ENCODE measurements around the gene FOCAD. TPM values are rescaled to one million over a fixed set of nuclear protein-coding genes. Genes with fewer than 3 reads are reported as not detected.

FOCAD gene
- total and polyA plus RNA-seq, 2 donors (not counting 1 experiment from before 2014, with no cell fraction given), result 40.3 to 145 TPM

DNA sequence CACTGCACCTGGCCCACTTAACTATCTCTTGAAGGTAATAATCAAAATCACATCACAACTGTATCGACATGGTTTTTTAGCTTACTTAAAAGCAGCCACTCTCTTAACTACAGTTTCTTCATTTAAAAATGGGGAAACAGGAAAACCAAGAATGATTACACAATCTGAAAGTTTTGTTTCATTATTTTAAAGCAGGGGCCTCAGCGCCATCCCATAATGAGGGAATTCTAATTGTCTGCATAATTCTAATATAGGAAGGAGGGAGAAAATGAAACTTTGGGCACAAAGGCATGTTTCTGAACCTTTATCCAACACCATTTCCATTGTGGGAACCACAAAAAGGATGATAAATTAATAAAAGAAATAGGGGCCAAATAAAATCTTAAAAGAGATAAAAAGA lies 339.8 kb downstream of the FOCAD start:
- Histone ChIP-seq H3K27me3 (ENCODE audit: control insufficient read depth, insufficient read depth, low read length) (no peaks in the 10 kb centered on the region), H4K20me1 (ENCODE audit: control insufficient read depth, extremely low read depth, insufficient read depth, low read length) (no peaks in the 10 kb centered on the region), H3K4me3 (replicated peaks in 1 of 4; ENCODE audit: control extremely low read depth in 1 of 4, insufficient read depth in 1 of 4, low read depth in 3 of 4, low read length in 4 of 4) (no peak overlapping the region), H3K9ac (ENCODE audit: insufficient read depth, low read length) (no peak overlapping the region), H3K4me2 (ENCODE audit: extremely low read depth, insufficient read depth, low read length) (no peak overlapping the region), H3K27ac (ENCODE audit: insufficient read depth, low read length) (no peak overlapping the region), H3K4me1 (ENCODE audit: control insufficient read depth, extremely low read depth, insufficient read depth, low read length) (peaks cover 7% of the 10 kb centered on the region), H2AFZ (ENCODE audit: low read length) (no peak overlapping the region), H3K79me2 (ENCODE audit: control insufficient read depth, insufficient read depth, low read length) (no peaks in the 10 kb centered on the region), H3K9me3 (ENCODE audit: control insufficient read depth, insufficient read depth, low read depth, low read length) (no peaks in the 10 kb centered on the region), H3K36me3 (ENCODE audit: control insufficient read depth, insufficient read depth, low read length) (no peaks in the 10 kb centered on the region)
- no peak for DNase-seq (ENCODE audit: low read depth in 2 of 2)
- TF ChIP-seq EZH2 (IDR thresholded peaks at IDR 0.05; ENCODE audit: low read length, missing control alignments), result no peak
- TF ChIP-seq, protein P1, sequence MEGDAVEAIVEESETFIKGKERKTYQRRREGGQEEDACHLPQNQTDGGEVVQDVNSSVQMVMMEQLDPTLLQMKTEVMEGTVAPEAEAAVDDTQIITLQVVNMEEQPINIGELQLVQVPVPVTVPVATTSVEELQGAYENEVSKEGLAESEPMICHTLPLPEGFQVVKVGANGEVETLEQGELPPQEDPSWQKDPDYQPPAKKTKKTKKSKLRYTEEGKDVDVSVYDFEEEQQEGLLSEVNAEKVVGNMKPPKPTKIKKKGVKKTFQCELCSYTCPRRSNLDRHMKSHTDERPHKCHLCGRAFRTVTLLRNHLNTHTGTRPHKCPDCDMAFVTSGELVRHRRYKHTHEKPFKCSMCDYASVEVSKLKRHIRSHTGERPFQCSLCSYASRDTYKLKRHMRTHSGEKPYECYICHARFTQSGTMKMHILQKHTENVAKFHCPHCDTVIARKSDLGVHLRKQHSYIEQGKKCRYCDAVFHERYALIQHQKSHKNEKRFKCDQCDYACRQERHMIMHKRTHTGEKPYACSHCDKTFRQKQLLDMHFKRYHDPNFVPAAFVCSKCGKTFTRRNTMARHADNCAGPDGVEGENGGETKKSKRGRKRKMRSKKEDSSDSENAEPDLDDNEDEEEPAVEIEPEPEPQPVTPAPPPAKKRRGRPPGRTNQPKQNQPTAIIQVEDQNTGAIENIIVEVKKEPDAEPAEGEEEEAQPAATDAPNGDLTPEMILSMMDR (conservative IDR thresholded peaks at IDR 0.05 in 1 of 2, IDR thresholded peaks at IDR 0.05 in 1 of 2; ENCODE audit: low read depth in 1 of 2, low read length in 2 of 2), result no peak

DNA sequence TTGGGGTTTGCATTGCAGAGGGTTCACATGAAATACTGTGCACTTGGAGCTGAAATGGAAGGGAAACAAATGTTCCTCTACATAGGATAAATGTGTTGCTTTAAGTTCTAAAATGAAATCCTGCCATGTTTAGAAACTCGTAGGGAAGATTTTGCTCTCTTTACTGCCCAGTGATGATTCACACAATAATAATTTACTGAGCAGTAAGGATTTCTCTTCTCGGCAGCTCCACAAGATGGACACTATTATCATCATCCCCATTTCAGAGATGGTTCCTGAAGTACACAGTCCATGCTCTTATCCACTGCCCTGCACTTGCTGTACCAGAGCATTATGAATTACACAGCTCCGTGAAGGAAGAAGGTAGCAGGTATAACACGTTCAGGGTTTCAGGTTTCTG lies 343.2 kb downstream of the FOCAD start:
- H3K27me3 ChIP-seq (ENCODE audit: control insufficient read depth, insufficient read depth, low read length), result no peaks in the 10 kb centered on the region
- H3K9ac ChIP-seq (ENCODE audit: insufficient read depth, low read length), result no peak overlapping the region
- TF ChIP-seq, protein P1 (conservative IDR thresholded peaks at IDR 0.05 in 1 of 2, IDR thresholded peaks at IDR 0.05 in 1 of 2; ENCODE audit: low read depth in 1 of 2, low read length in 2 of 2), result no peak
- no peak for TF ChIP-seq EZH2 (IDR thresholded peaks at IDR 0.05; ENCODE audit: low read length, missing control alignments)
- H3K4me1 ChIP-seq (ENCODE audit: control insufficient read depth, extremely low read depth, insufficient read depth, low read length), result peaks cover 9% of the 10 kb centered on the region
- H3K4me2 ChIP-seq (ENCODE audit: extremely low read depth, insufficient read depth, low read length), result peak overlapping the region; percentile 71
- no peaks in the 10 kb centered on the region for H3K9me3 ChIP-seq (ENCODE audit: control insufficient read depth, insufficient read depth, low read depth, low read length)
- peak overlapping the region; percentile 60 for H2AFZ ChIP-seq (ENCODE audit: low read length)
- no peaks in the 10 kb centered on the region for H3K36me3 ChIP-seq (ENCODE audit: control insufficient read depth, insufficient read depth, low read length)
- H3K27ac ChIP-seq (ENCODE audit: insufficient read depth, low read length), result no peak overlapping the region
- DNase-seq (ENCODE audit: low read depth in 2 of 2), result peak; percentile 44 to 47
- H3K4me3 ChIP-seq (replicated peaks in 1 of 4; ENCODE audit: control extremely low read depth in 1 of 4, insufficient read depth in 1 of 4, low read depth in 3 of 4, low read length in 4 of 4), result no peak overlapping the region
- no peaks in the 10 kb centered on the region for H4K20me1 ChIP-seq (ENCODE audit: control insufficient read depth, extremely low read depth, insufficient read depth, low read length)
- no peaks in the 10 kb centered on the region for H3K79me2 ChIP-seq (ENCODE audit: control insufficient read depth, insufficient read depth, low read length)

DNA sequence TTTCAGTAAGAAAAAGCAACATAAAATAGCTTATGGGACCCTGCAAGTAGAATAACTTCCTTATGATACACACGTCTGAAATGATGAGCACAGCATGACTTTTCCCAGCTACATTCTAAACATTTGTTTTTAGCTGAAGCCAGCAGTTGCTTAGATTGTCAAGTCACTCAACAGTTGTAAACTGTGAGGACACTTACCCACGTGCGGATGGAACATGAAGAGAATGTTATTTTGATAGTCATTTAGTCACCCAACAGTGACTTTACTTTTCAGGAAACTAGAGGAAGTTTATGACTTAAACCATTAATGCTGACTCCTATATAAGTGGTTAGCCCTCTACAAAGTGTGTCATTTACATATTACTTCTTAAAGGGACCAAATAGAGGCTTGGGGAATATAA lies 344.4 kb downstream of the FOCAD start:
- Histone ChIP-seq H3K9ac (ENCODE audit: insufficient read depth, low read length) (no peak overlapping the region), H3K79me2 (ENCODE audit: control insufficient read depth, insufficient read depth, low read length) (no peaks in the 10 kb centered on the region), H3K27me3 (ENCODE audit: control insufficient read depth, insufficient read depth, low read length) (no peaks in the 10 kb centered on the region), H3K4me3 (replicated peaks in 1 of 4; ENCODE audit: control extremely low read depth in 1 of 4, insufficient read depth in 1 of 4, low read depth in 3 of 4, low read length in 4 of 4) (no peak overlapping the region), H3K27ac (ENCODE audit: insufficient read depth, low read length) (peak overlapping the region; percentile 10), H3K36me3 (ENCODE audit: control insufficient read depth, insufficient read depth, low read length) (no peaks in the 10 kb centered on the region), H2AFZ (ENCODE audit: low read length) (no peak overlapping the region), H3K9me3 (ENCODE audit: control insufficient read depth, insufficient read depth, low read depth, low read length) (no peaks in the 10 kb centered on the region), H3K4me2 (ENCODE audit: extremely low read depth, insufficient read depth, low read length) (peak overlapping the region; percentile 19), H3K4me1 (ENCODE audit: control insufficient read depth, extremely low read depth, insufficient read depth, low read length) (peaks cover 9% of the 10 kb centered on the region), H4K20me1 (ENCODE audit: control insufficient read depth, extremely low read depth, insufficient read depth, low read length) (no peaks in the 10 kb centered on the region)
- peak in 1 of 2 donors; percentile 12 for DNase-seq (ENCODE audit: low read depth in 2 of 2)
- no peak for TF ChIP-seq EZH2 (IDR thresholded peaks at IDR 0.05; ENCODE audit: low read length, missing control alignments)
- TF ChIP-seq, protein P1 (conservative IDR thresholded peaks at IDR 0.05 in 1 of 2, IDR thresholded peaks at IDR 0.05 in 1 of 2; ENCODE audit: low read depth in 1 of 2, low read length in 2 of 2), result no peak

Data from fibroblast of lung (primary cell).